ENCODE measurements around the gene PTTG1IP2.

Gene PTTG1IP2

GRCh38 chr7:90433221-90433620, 36.2 kb upstream of the PTTG1IP2 start:
- in situ Hi-C loops (cut with HindIII; ENCODE audit: low sequenced_read_pairs): loop anchor here (25.0 kb wide), 1 partner anchor 171 kb away; no protein-coding TSS in a partner anchor
- TF ChIP-seq CTCF (IDR thresholded peaks at IDR 0.05; ENCODE audit: low read depth, low read length, missing control alignments): no peak
- DNase-seq (ENCODE audit: low read depth): no peak
- no peak overlapping the region for H3K4me3 ChIP-seq (ENCODE audit: low read depth, low read length)

GRCh38 chr7:90445633-90446032, 23.8 kb upstream of the PTTG1IP2 start:
- in situ Hi-C loops (cut with HindIII; ENCODE audit: low sequenced_read_pairs): loop anchor here (25.0 kb wide), 1 partner anchor 183 kb away; no protein-coding TSS in a partner anchor
- TF ChIP-seq CTCF (IDR thresholded peaks at IDR 0.05; ENCODE audit: low read depth, low read length, missing control alignments): no peak
- no peak for DNase-seq (ENCODE audit: low read depth)
- H3K4me3 ChIP-seq (ENCODE audit: low read depth, low read length): no peak overlapping the region

- TF ChIP-seq CTCF (IDR thresholded peaks at IDR 0.05; ENCODE audit: low read depth, low read length, missing control alignments): no peak
- in situ Hi-C loops (cut with HindIII; ENCODE audit: low sequenced_read_pairs): loop anchor here (25.0 kb wide), 1 partner anchor 184 kb away; no protein-coding TSS in a partner anchor
- H3K4me3 ChIP-seq (ENCODE audit: low read depth, low read length): no peak overlapping the region
- no peak for DNase-seq (ENCODE audit: low read depth)
Observed at GRCh38 chr7:90446137-90446899, 23.1 kb upstream of the PTTG1IP2 start.

- no peak for DNase-seq (ENCODE audit: low read depth)
- no peak overlapping the region for H3K4me3 ChIP-seq (ENCODE audit: low read depth, low read length)
- in situ Hi-C loops (cut with HindIII; ENCODE audit: low sequenced_read_pairs): no loop called here
- no peak for TF ChIP-seq CTCF (IDR thresholded peaks at IDR 0.05; ENCODE audit: low read depth, low read length, missing control alignments)
Observed at GRCh38 chr7:90453259-90453891, 16.1 kb upstream of the PTTG1IP2 start.

GRCh38 chr7:90453931-90454330, 15.5 kb upstream of the PTTG1IP2 start:
- TF ChIP-seq CTCF (IDR thresholded peaks at IDR 0.05; ENCODE audit: low read depth, low read length, missing control alignments): no peak
- DNase-seq (ENCODE audit: low read depth): no peak
- in situ Hi-C loops (cut with HindIII; ENCODE audit: low sequenced_read_pairs): no loop called here
- no peak overlapping the region for H3K4me3 ChIP-seq (ENCODE audit: low read depth, low read length)

GRCh38 chr7:90455163-90456030, 14.0 kb upstream of the PTTG1IP2 start:
- H3K4me3 ChIP-seq (ENCODE audit: low read depth, low read length): no peak overlapping the region
- in situ Hi-C loops (cut with HindIII; ENCODE audit: low sequenced_read_pairs): no loop called here
- peak; percentile 27 for DNase-seq (ENCODE audit: low read depth)
- TF ChIP-seq CTCF (IDR thresholded peaks at IDR 0.05; ENCODE audit: low read depth, low read length, missing control alignments): peak; percentile 69

All from astrocyte of the cerebellum (primary cell).